ENCODE results near the gene CAPN10.

CAPN10 gene

DNA sequence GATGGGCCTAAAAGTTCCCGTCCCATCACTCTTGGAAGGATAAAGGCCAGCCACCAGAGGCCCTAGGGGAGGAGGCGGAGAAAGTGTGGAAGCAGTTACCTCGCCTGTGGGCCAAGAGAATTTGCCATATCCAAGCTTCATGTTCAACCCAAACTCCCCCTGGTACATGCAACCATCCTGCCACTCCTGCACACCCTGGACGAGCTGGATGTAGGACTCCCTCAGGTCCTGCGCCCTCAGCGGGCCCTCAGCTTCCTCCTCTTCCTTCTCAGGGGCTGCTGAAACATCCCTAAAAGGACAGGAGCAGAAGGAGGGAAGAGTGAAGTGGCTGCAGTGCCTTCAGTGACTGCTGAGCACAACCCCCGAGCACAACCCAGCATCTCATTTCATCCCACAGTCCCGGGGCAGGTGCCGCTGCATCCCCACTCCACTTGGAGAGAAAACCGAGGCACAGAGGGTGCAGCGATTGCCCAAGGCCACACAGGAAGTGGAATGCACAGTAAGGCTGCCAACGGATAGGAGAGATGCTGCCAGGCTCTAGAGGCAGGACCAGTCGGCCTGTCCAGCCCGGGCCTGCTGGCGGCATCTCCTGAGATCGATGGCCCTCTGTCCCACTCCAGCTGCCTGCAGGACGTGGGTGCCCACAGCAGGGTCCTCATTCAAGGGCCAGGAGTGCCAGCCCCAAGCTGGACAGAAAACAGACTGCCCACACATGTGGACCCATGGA, 31.6 kb upstream of the CAPN10 start:
- peak overlapping the region in 7 of 11 experiments; percentile 3 to 41 (median 18); a peak in 7 of 22 replicates for H3K9ac ChIP-seq
- peaks cover 21 to 73% (median 45%) of the 10 kb centered on the region in 11 experiments; a peak in 18 of 22 replicates for H4K20me1 ChIP-seq
- H3K36me3 ChIP-seq: peaks cover 26 to 84% (median 78%) of the 10 kb centered on the region in 11 experiments
- H3K27ac ChIP-seq: peak overlapping the region in 7 of 11 experiments; percentile 9 to 93 (median 82); a peak in 10 of 22 replicates
- peaks cover 75 to 90% (median 86%) of the 10 kb centered on the region in 10 experiments for H3K4me1 ChIP-seq
- no peak for TF ChIP-seq Cebpa-rat (IDR thresholded peaks at IDR 0.05)
- peaks cover 0 to 18% (median 8%) of the 10 kb centered on the region in 11 experiments; a peak in 17 of 22 replicates for H3K9me3 ChIP-seq (replicated peaks in 1 of 11)
- H3K4me2 ChIP-seq: peak overlapping the region in 9 of 11 experiments; percentile 35 to 88 (median 78); a peak in 17 of 22 replicates
- no peak overlapping the region for H3K4me3 ChIP-seq
- H3K27me3 ChIP-seq: no peaks in the 10 kb centered on the region

DNA sequence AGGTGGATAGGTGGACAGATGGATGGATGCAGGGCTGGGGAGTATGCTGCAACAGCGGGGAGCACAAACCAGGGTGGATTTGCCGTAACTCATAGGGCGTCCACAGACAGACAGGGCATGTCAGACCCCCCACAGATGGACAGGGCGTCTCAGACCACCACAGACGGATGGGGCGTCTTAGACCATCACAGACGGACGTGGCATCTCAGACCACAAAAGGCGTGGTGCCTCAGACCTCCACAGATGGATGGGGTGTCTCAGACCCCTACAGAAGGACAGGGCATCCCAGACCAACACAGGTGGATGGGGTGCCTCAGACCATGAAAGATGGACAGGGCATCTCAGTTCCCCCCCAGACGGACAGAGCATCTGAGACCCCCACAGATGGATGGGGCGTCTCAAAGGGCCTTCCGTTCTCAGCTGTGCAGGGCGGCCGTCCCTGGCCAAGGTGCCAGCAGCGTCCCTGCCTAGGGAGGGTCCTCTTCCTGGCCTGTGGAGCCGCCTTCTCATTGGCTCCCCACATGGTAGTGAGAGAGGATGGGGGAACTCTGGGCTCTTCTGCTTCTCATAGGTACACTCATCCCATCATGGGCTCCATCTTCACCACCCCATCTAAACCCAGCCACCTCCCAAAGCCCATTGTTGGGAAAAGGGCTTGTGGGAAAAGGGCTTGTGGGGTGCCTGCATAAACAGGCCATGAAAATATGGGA, 30.8 kb upstream of the CAPN10 start:
- peak overlapping the region in 9 of 11 experiments; percentile 35 to 88 (median 78); a peak in 17 of 22 replicates for H3K4me2 ChIP-seq
- peaks cover 0 to 14% (median 5%) of the 10 kb centered on the region in 11 experiments; a peak in 17 of 22 replicates for H3K9me3 ChIP-seq (replicated peaks in 1 of 11)
- no peak for TF ChIP-seq Cebpa-rat (IDR thresholded peaks at IDR 0.05)
- H3K36me3 ChIP-seq: peaks cover 26 to 80% (median 75%) of the 10 kb centered on the region in 11 experiments
- H3K4me3 ChIP-seq: no peak overlapping the region
- H3K27ac ChIP-seq: peak overlapping the region in 4 of 11 experiments; percentile 82 to 93 (median 84); a peak in 4 of 22 replicates
- H3K4me1 ChIP-seq: peaks cover 75 to 91% (median 86%) of the 10 kb centered on the region in 10 experiments
- peaks cover 21 to 73% (median 45%) of the 10 kb centered on the region in 11 experiments; a peak in 18 of 22 replicates for H4K20me1 ChIP-seq
- peak overlapping the region in 7 of 11 experiments; percentile 5 to 27 (median 18); a peak in 6 of 22 replicates for H3K9ac ChIP-seq
- H3K27me3 ChIP-seq: no peaks in the 10 kb centered on the region

DNA sequence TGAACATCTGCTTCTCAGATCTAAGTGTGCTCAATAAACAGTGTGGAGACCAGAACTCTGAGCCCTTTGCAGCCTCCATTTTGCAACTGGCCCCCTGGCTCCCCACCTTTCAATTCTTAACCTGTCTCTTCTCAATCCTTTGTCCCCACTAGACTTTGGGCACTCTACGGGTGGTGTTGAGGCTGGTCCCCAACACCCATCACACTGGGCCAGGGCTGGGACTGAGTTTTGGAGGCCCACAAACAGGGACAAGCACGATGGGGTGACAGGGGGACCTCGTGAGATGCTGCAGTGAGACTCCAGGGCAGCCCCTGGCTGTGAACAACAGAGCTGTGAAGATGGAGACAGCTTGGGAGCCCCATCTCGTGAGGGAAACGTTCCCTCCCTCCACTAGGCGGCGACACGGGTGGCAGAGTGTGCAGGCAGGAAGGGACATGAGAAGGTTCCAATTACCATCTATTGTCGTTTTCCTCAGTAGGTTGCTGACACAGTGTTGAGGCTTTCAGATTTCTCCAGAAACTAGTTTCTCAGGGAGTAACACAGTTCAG, 29.9 kb upstream of the CAPN10 start:
- Histone ChIP-seq H3K36me3 (peaks cover 26 to 71% (median 67%) of the 10 kb centered on the region in 11 experiments), H3K4me2 (peak overlapping the region in 6 of 11 experiments; percentile 11 to 81 (median 30); a peak in 6 of 22 replicates)

DNA sequence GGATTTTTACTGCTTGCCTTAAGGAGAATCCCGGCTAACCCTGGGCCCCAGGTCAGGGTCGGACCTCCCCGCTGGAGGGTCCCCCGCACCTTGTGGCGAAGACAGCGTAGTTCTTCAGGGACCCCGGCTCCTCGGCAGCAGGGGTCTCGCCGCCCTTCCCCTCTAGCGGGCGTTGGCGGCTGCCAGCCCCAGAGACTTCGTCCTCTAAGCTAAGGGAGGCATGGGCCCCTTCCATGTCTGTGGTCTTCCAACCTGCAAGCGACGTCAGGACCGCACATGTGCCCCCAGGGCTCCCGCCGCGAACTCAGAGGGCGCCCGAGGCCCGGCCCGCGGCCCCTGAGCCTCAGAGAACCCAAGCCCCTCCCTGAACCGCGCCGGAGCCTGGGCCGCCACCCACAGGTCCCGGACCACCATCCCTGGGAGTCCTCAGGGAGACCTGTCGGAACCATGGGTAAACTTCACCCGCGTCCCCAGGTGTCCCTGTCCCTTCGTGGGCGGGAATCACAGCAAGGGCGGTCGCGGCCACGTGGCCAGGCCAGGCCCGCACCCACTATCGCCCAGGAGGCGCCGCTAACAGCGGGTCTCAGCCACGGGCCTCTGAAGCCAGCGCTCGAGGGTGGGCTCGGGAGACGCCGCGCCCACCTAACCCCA, 29.3 kb upstream of the CAPN10 start:
- Histone ChIP-seq H3K9me3 (replicated peaks in 1 of 11) (peaks cover 0 to 7% (median 0%) of the 10 kb centered on the region in 11 experiments; a peak in 3 of 22 replicates), H3K36me3 (peaks cover 26 to 71% (median 67%) of the 10 kb centered on the region in 11 experiments), H3K4me1 (peaks cover 64 to 83% (median 80%) of the 10 kb centered on the region in 10 experiments), H3K4me2 (peak overlapping the region in 6 of 11 experiments; percentile 11 to 32 (median 24); a peak in 6 of 22 replicates), H4K20me1 (peaks cover 21 to 73% (median 45%) of the 10 kb centered on the region in 11 experiments; a peak in 18 of 22 replicates), H3K9ac (peak overlapping the region in 2 of 11 experiments; percentile 2 to 5; a peak in 1 of 22 replicates), H3K27me3 (no peaks in the 10 kb centered on the region), H3K4me3 (no peak overlapping the region), H3K27ac (peak overlapping the region in 7 of 11 experiments; percentile 3 to 38 (median 19); a peak in 5 of 22 replicates)
- TF ChIP-seq Cebpa-rat (IDR thresholded peaks at IDR 0.05): no peak

More for the DNA sequence above, 29.9 kb upstream of the CAPN10 start:
- Histone ChIP-seq H3K9me3 (replicated peaks in 1 of 11) (peaks cover 0 to 7% (median 0%) of the 10 kb centered on the region in 11 experiments; a peak in 3 of 22 replicates), H3K27me3 (no peaks in the 10 kb centered on the region), H3K27ac (peak overlapping the region in 7 of 11 experiments; percentile 3 to 85 (median 19); a peak in 5 of 22 replicates), H3K4me1 (peaks cover 65 to 83% (median 80%) of the 10 kb centered on the region in 10 experiments), H4K20me1 (peaks cover 21 to 73% (median 45%) of the 10 kb centered on the region in 11 experiments; a peak in 18 of 22 replicates), H3K4me3 (no peak overlapping the region), H3K9ac (peak overlapping the region in 2 of 11 experiments; percentile 2 to 5; a peak in 2 of 22 replicates)
- no peak for TF ChIP-seq Cebpa-rat (IDR thresholded peaks at IDR 0.05)

DNA sequence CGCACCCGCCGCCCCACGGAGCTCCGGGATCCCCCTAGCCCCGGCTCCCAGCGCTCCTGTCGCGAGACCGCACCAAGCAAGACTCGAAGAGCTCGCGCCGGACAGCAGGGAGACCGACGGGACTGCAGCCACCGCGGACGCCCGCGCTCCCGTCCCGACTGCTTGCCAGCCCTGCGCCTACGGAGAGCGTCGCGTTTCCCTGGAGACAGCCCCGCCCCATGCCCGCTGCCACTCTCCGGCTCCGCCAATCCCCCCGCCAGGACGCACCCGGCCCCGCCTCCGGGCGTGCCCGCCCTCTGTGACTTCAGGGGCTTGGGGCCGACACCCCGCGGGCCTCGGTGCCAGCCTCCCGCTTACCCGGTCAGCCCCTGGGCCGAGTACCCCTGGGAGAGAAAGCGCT, 28.7 kb upstream of the CAPN10 start, which contains the start of gene ANKMY1:
TSS of gene ANKMY1 (minus strand) at position 181 of the 400 bp plus-strand sequence. CDS start 653 bp downstream, outside the sequence.
- Histone ChIP-seq H3K36me3 (peaks cover 23 to 72% (median 66%) of the 10 kb centered on the region in 11 experiments), H3K27me3 (no peaks in the 10 kb centered on the region), H3K4me1 (peaks cover 64 to 83% (median 80%) of the 10 kb centered on the region in 10 experiments), H3K9ac (peak within 1 kb of the TSS in 4 of 11 experiments; percentile 2 to 98 (median 24); a peak in 2 of 22 replicates), H3K4me2 (peak within 1 kb of the TSS; percentile 88 to 100 (median 95)), H4K20me1 (peaks cover 21 to 70% (median 45%) of the 10 kb centered on the region in 11 experiments; a peak in 18 of 22 replicates), H3K27ac (peak within 1 kb of the TSS in 7 of 11 experiments; percentile 14 to 99 (median 32); a peak in 11 of 22 replicates), H3K4me3 (peak within 1 kb of the TSS in 5 of 10 experiments; percentile 85 to 93 (median 86); a peak in 5 of 20 replicates), H3K9me3 (replicated peaks in 1 of 11) (peaks cover 0 to 7% (median 0%) of the 10 kb centered on the region in 11 experiments; a peak in 3 of 22 replicates)
- no peak for TF ChIP-seq Cebpa-rat (IDR thresholded peaks at IDR 0.05)

DNA sequence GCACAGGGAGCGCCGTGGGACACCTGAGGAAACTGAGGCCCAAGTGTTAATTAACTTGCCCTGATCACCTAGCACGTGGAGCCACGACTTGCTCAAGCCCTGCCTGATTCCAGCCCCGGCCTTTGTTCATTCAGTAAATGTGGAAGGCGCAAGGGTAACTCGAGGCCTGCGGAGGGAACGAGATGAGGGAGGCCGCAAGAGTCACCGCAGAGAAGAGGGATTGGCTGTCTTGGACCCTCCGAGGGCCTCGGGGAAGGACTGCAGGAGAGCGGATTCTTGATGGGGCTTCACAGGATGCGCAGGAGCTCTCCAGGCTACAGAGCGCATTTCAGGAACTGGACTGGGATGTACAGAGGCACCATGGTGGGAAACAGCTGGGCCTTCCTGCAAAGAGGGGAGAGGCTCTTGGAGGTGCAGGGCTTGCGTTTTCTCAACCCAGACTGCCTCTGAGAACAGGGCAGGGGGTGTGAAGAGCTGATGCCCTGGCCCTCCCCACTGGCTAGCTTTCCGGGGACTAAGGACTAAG, 28.2 kb upstream of the CAPN10 start:
- Histone ChIP-seq H3K4me3 (peak overlapping the region in 1 of 10 experiments; percentile 93; a peak in 2 of 20 replicates), H3K36me3 (peaks cover 18 to 71% (median 66%) of the 10 kb centered on the region in 11 experiments; a peak in 21 of 22 replicates), H3K9ac (peak overlapping the region in 3 of 11 experiments; percentile 18 to 98 (median 30); a peak in 1 of 22 replicates), H4K20me1 (peaks cover 21 to 65% (median 45%) of the 10 kb centered on the region in 11 experiments; a peak in 18 of 22 replicates), H3K27ac (peak overlapping the region in 3 of 11 experiments; percentile 32 to 99 (median 32); a peak in 6 of 22 replicates), H3K27me3 (no peaks in the 10 kb centered on the region), H3K4me2 (peak overlapping the region; percentile 88 to 100 (median 95); a peak in 18 of 22 replicates), H3K9me3 (replicated peaks in 1 of 11) (peaks cover 0 to 7% (median 0%) of the 10 kb centered on the region in 11 experiments; a peak in 3 of 22 replicates), H3K4me1 (peaks cover 64 to 83% (median 80%) of the 10 kb centered on the region in 10 experiments)
- TF ChIP-seq Cebpa-rat (IDR thresholded peaks at IDR 0.05): no peak

DNA sequence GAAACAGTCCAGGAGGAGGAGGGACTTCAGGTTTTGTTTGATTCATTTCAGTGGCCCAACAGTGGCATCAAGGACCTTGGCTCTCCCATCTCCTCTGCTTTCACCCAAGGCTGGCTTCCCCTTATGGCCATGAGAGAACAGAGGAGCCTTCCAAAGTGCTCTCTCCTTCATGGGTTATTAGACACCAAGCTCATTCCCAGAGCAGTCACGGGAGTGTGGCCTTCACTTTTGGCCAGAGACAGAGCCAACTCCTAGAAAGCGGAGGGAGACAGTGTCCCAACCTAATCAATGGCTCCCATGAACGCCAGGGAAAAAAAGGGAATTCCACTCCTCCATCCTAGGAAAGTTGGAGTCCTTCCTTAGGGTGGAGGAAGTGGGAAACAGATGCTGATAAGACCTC, 27.2 kb upstream of the CAPN10 start:
- Histone ChIP-seq H3K9ac (peak overlapping the region in 8 of 11 experiments; percentile 97 to 100 (median 99); a peak in 14 of 22 replicates), H3K4me2 (peak overlapping the region; percentile 88 to 100 (median 95)), H3K4me3 (peak overlapping the region; percentile 72 to 93 (median 86); a peak in 19 of 20 replicates), H4K20me1 (peaks cover 21 to 55% (median 45%) of the 10 kb centered on the region in 11 experiments; a peak in 18 of 22 replicates), H3K27ac (peak overlapping the region in 9 of 11 experiments; percentile 98 to 100 (median 99); a peak in 18 of 22 replicates), H3K27me3 (no peaks in the 10 kb centered on the region), H3K4me1 (peaks cover 68 to 83% (median 80%) of the 10 kb centered on the region in 10 experiments), H3K9me3 (replicated peaks in 1 of 11) (peaks cover 0 to 7% (median 0%) of the 10 kb centered on the region in 11 experiments; a peak in 3 of 22 replicates), H3K36me3 (peaks cover 13 to 66% (median 62%) of the 10 kb centered on the region in 11 experiments; a peak in 21 of 22 replicates)
- TF ChIP-seq Cebpa-rat (IDR thresholded peaks at IDR 0.05): no peak
